DOHH2 (cell line): ENCODE results near the gene SLC39A1.
A peak's percentile ranks its signal among the peaks of the same experiment; 100 is the strongest.

Source experiments
- H3F3A ChIP-seq: fragments of 200-600 bp; sonication (generic), shearing (Covaris generic); 2 replicates; pipeline ENCODE4 v1.6.0; 2016; ENCODE audit warnings: antibody characterized with exemption, mild to moderate bottlenecking; ENCODE audit not compliant: control insufficient read depth, insufficient read depth
- H3K27ac ChIP-seq: fragments of 200-600 bp; sonication (generic); 2 replicates; pipeline ENCODE4 v1.5.1; 2014; ENCODE audit warnings: low read depth, mild to moderate bottlenecking, low read length, moderate library complexity
- H3K27me3 ChIP-seq: fragments of 200-600 bp; sonication (generic); 2 replicates; pipeline ENCODE4 v1.6.1; 2014; ENCODE audit warnings: mild to moderate bottlenecking, low read length, mixed read lengths; ENCODE audit not compliant: control insufficient read depth
- H3K36me3 ChIP-seq: fragments of 200-600 bp; sonication (generic); 2 replicates; pipeline ENCODE4 v1.6.1; 2014; ENCODE audit warnings: mild to moderate bottlenecking, low read length, moderate library complexity, mixed read lengths; ENCODE audit not compliant: control insufficient read depth
- H3K4me1 ChIP-seq: fragments of 200-600 bp; sonication (generic); 2 replicates; pipeline ENCODE4 v1.6.1; 2014; ENCODE audit warnings: mild to moderate bottlenecking, low read length, mixed read lengths; ENCODE audit not compliant: control insufficient read depth
- H3K4me2 ChIP-seq: fragments of 200-600 bp; sonication (generic); 2 replicates; pipeline ENCODE4 v1.6.0; 2014; ENCODE audit warnings: mild to moderate bottlenecking, low read length, moderate library complexity
- H3K4me3 ChIP-seq: fragments of 200-600 bp; sonication (generic); 2 replicates; pipeline ENCODE4 v1.5.1; 2014; ENCODE audit warnings: mild to moderate bottlenecking, low read length, mixed read lengths
- H3K79me2 ChIP-seq: fragments of 200-600 bp; sonication (generic); 2 replicates; pipeline ENCODE4 v1.6.1; 2014; ENCODE audit warnings: mild to moderate bottlenecking, low read length, mixed read lengths; ENCODE audit not compliant: control insufficient read depth
- H3K9me2 ChIP-seq: fragments of 200-600 bp; sonication (generic); replicated peaks from 2 replicates; pipeline ENCODE4 v1.6.1; 2014; ENCODE audit warnings: mild to moderate bottlenecking, low read length, mixed read lengths; ENCODE audit not compliant: control insufficient read depth
- H3K9me3 ChIP-seq: fragments of 200-600 bp; sonication (generic); 2 replicates; pipeline ENCODE4 v1.6.1; 2014; ENCODE audit warnings: antibody characterized with exemption, low read length, mixed read lengths; ENCODE audit not compliant: control insufficient read depth, insufficient read depth
- H4K20me1 ChIP-seq: fragments of 200-600 bp; sonication (generic); 2 replicates; pipeline ENCODE4 v1.6.0; 2014; ENCODE audit warnings: low read depth, mild to moderate bottlenecking, antibody characterized with exemption, low read length, moderate library complexity; ENCODE audit not compliant: control insufficient read depth, insufficient read depth
- CTCF ChIP-seq: fragments of 200-600 bp; sonication (generic); IDR thresholded peaks from one replicate; pipeline ENCODE4 v1.5.1; 2014; ENCODE audit warnings: antibody characterized with exemption, mild to moderate bottlenecking, low read depth, low read length; ENCODE audit not compliant: poor library complexity, severe bottlenecking
- EZH2phosphoT487 ChIP-seq: fragments of 200-600 bp; sonication (generic); IDR thresholded peaks from 2 replicates; pipeline ENCODE4 v1.6.1; 2017; ENCODE audit warnings: borderline replicate concordance, mild to moderate bottlenecking, antibody characterized with exemption, low read length, moderate library complexity, mixed read lengths

The SLC39A1 gene

GRCh38 chr1:153987621-153988020, 24.3 kb upstream of the SLC39A1 start:
- Histone ChIP-seq H3K27ac (peak overlapping the region; percentile 78), H3K27me3 (peaks cover 9% of the 10 kb centered on the region; the same call in 1 of the 2 replicates), H3K9me2 (no peaks in the 10 kb centered on the region), H3K9me3 (no peaks in the 10 kb centered on the region), H3F3A (peaks cover 34% of the 10 kb centered on the region), H4K20me1 (0 out of 2 replicates have a peak, but pooled peaks cover 4% of the 10 kb centered on the region), H3K36me3 (peaks cover 20% of the 10 kb centered on the region), H3K79me2 (peaks cover 21% of the 10 kb centered on the region), H3K4me1 (peaks cover 55% of the 10 kb centered on the region), H3K4me2 (peak overlapping the region; percentile 89), H3K4me3 (peak overlapping the region; percentile 69)
- no peak for TF ChIP-seq CTCF
- no peak for TF ChIP-seq EZH2phosphoT487

GRCh38 chr1:153985941-153986761, 22.8 kb upstream of the SLC39A1 start, which contains the start of gene RAB13:
TSS of gene RAB13 (minus strand) at chr1:153986339. CDS start at chr1:153986236, 103 bp downstream.
- Histone ChIP-seq H3K79me2 (peaks cover 6% of the 10 kb centered on the region), H3K27me3 (peaks cover 9% of the 10 kb centered on the region; the same call in 1 of the 2 replicates), H3K27ac (peak within 1 kb of the TSS; percentile 78), H3K9me3 (no peaks in the 10 kb centered on the region), H3F3A (peaks cover 20% of the 10 kb centered on the region), H3K9me2 (no peaks in the 10 kb centered on the region), H3K4me3 (peak within 1 kb of the TSS; percentile 69), H4K20me1 (no peaks in the 10 kb centered on the region), H3K36me3 (peaks cover 6% of the 10 kb centered on the region), H3K4me1 (peaks cover 52% of the 10 kb centered on the region), H3K4me2 (peak within 1 kb of the TSS; percentile 89)
- no peak for TF ChIP-seq EZH2phosphoT487
- no peak for TF ChIP-seq CTCF

- H3K27ac ChIP-seq: no peak overlapping the region
- peaks cover 52% of the 10 kb centered on the region for H3K4me1 ChIP-seq
- no peaks in the 10 kb centered on the region for H3K36me3 ChIP-seq
- peak overlapping the region; percentile 89 for H3K4me2 ChIP-seq
- H3K9me2 ChIP-seq: no peaks in the 10 kb centered on the region
- H4K20me1 ChIP-seq: no peaks in the 10 kb centered on the region
- peak overlapping the region; percentile 69; the same call in 1 of the 2 replicates for H3K4me3 ChIP-seq
- H3K27me3 ChIP-seq: peaks cover 9% of the 10 kb centered on the region; the same call in 1 of the 2 replicates
- H3K79me2 ChIP-seq: no peaks in the 10 kb centered on the region
- TF ChIP-seq CTCF: no peak
- no peak for TF ChIP-seq EZH2phosphoT487
- peaks cover 16% of the 10 kb centered on the region; the same call in 1 of the 2 replicates for H3F3A ChIP-seq
- no peaks in the 10 kb centered on the region for H3K9me3 ChIP-seq
Measured at GRCh38 chr1:153985341-153985912, 22.1 kb upstream of the SLC39A1 start.
